Thymus (tissue), 11 donors: ENCODE results near the gene CCDC152. TPM values are rescaled to one million over a fixed set of nuclear protein-coding genes. Genes with fewer than 3 reads are reported as not detected.

Source experiments
- DNase-seq, 9 donors: peaks; one replicate each; pipeline ENCODE4 v3.0.0-alpha.2; 2013; ENCODE audit warnings: low spot score in 9 of 9, low read depth in 6 of 9, missing footprints in 1 of 9
- H3K27ac ChIP-seq, 2 donors: one replicate each; pipeline ENCODE4 v1.5.1; 2013; ENCODE audit warnings: control low read depth in 1 of 2, low read depth in 1 of 2, low read length in 1 of 2, mild to moderate bottlenecking in 1 of 2, moderate library complexity in 1 of 2
- H3K27me3 ChIP-seq, 2 donors: one replicate each; pipeline ENCODE4 v1.5.1; 2013; ENCODE audit warnings: low read length in 1 of 2; ENCODE audit not compliant: control insufficient read depth in 2 of 2, insufficient read depth in 1 of 2
- H3K36me3 ChIP-seq, 2 donors: one replicate each; pipeline ENCODE4 v1.5.1; 2013; ENCODE audit warnings: low read length in 1 of 2, mild to moderate bottlenecking in 1 of 2, moderate library complexity in 1 of 2; ENCODE audit not compliant: control insufficient read depth in 2 of 2, insufficient read depth in 2 of 2
- H3K4me1 ChIP-seq, 2 donors: one replicate each; pipeline ENCODE4 v1.5.1; 2013; ENCODE audit warnings: low read length in 2 of 2; ENCODE audit not compliant: control insufficient read depth in 2 of 2, insufficient read depth in 2 of 2
- H3K4me3 ChIP-seq, 2 donors: one replicate each; pipeline ENCODE4 v1.5.1; 2013; ENCODE audit warnings: low read length in 2 of 2, control low read depth in 1 of 2, mild to moderate bottlenecking in 1 of 2
- H3K9me3 ChIP-seq, 2 donors: one replicate each; pipeline ENCODE4 v1.5.1; 2013; ENCODE audit warnings: low read length in 1 of 2, mild to moderate bottlenecking in 1 of 2; ENCODE audit not compliant: control insufficient read depth in 2 of 2, insufficient read depth in 1 of 2
- WGBS: extraction: QIAGEN DNeasy Blood & Tissue Kit; methylation state at CpG from one replicate; pipeline ENCODE4 v1.1.7; 2013; 5-methylcytosine and 5-hydroxymethylcytosine counted together
- polyA plus RNA-seq: library from polyadenylated mRNA; stranded (reverse); fragments of 200-250 nt; gene quantifications from one replicate; pipeline ENCODE4 v1.2.3, GENCODE V29; 2013
- total RNA-seq: library from RNA; stranded (reverse); fragments of 120-200 nt; gene quantifications from one replicate; pipeline ENCODE4 v1.2.4, GENCODE V29; 2013
- donor health status: healthy.

The CCDC152 gene
- total and polyA plus RNA-seq, 2 donors = 3.2 to 5.1 TPM

DNA sequence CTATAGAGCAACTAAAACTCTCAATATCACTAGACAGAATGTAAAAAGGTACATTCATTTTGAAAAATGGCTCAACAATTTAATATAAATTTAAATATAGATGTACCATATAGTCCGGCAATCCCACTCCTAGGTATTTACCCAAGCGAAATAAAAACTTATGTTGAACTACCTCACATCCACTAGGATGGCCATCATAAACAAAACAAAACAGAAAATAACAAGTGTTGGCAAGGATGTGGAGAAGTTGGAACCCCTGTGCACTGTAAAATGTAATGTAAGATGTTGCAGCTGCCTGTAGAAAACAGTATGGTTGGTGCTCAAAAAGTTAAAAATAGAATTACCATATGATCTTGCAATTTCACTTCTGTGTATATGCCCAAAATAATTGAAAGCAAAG, 91.9 kb downstream of the CCDC152 start:
- H3K4me1 ChIP-seq = no peaks in the 10 kb centered on the region
- no peak for DNase-seq

GRCh38 chr5:42851481-42851880, 94.9 kb downstream of the CCDC152 start:
- no peaks in the 10 kb centered on the region for H3K4me1 ChIP-seq
- H3K27ac ChIP-seq = no peak overlapping the region
- no peaks in the 10 kb centered on the region for H3K36me3 ChIP-seq
- H3K4me3 ChIP-seq = no peak overlapping the region
- no peak for DNase-seq
- no peaks in the 10 kb centered on the region for H3K9me3 ChIP-seq
- no peaks in the 10 kb centered on the region for H3K27me3 ChIP-seq
- 91% methylated on average over 6 of the region's 6 CpGs for WGBS

More for the DNA sequence above, 91.9 kb downstream of the CCDC152 start:
- Histone ChIP-seq H3K4me3 (no peak overlapping the region), H3K9me3 (no peaks in the 10 kb centered on the region), H3K27me3 (no peaks in the 10 kb centered on the region), H3K36me3 (no peaks in the 10 kb centered on the region), H3K27ac (no peak overlapping the region)
- 95% methylated on average over 2 of the region's 2 CpGs for WGBS

Other genes starting within 250 kb of the CCDC152 start
- 115 TPM for gene SELENOP, start 55.1 kb downstream of the CCDC152 start, total RNA-seq
- gene SELENOP, start 55.1 kb downstream of the CCDC152 start, polyA plus RNA-seq = 104 TPM